Stimulated activated CD4-positive, alpha-beta T cell treated with anti-CD3 and anti-CD28 coated beads, Interleukin-4, amount 100 ng/mL, for 24 hours (primary cell): ENCODE data around the gene KRTAP5-1.

Experiments
- DNase-seq: peaks from one replicate; pipeline ENCODE4 v3.0.0-alpha.2; 2020

Gene KRTAP5-1

GRCh38 chr11:1570896-1571759 lies 14.0 kb downstream of the KRTAP5-1 start:
- no peak for DNase-seq

GRCh38 chr11:1570531-1570895 lies 14.6 kb downstream of the KRTAP5-1 start:
- no peak for DNase-seq

GRCh38 chr11:1570001-1570453 lies 15.1 kb downstream of the KRTAP5-1 start:
- DNase-seq = no peak

GRCh38 chr11:1569251-1569780 lies 15.8 kb downstream of the KRTAP5-1 start:
- no peak for DNase-seq

- DNase-seq = no peak
Observed at GRCh38 chr11:1568441-1568911, 16.6 kb downstream of the KRTAP5-1 start.

GRCh38 chr11:1567721-1568100 lies 17.4 kb downstream of the KRTAP5-1 start:
- no peak for DNase-seq

GRCh38 chr11:1567052-1567720 lies 17.9 kb downstream of the KRTAP5-1 start:
- DNase-seq = no peak

GRCh38 chr11:1566381-1567051 lies 18.6 kb downstream of the KRTAP5-1 start:
- no peak for DNase-seq

- no peak for DNase-seq
Observed at GRCh38 chr11:1565904-1566247, 19.2 kb downstream of the KRTAP5-1 start.

- DNase-seq = no peak
Observed at GRCh38 chr11:1565173-1565903, 19.7 kb downstream of the KRTAP5-1 start.

GRCh38 chr11:1564535-1565172 lies 20.4 kb downstream of the KRTAP5-1 start:
- no peak for DNase-seq

GRCh38 chr11:1563697-1564534 lies 21.2 kb downstream of the KRTAP5-1 start:
- no peak for DNase-seq

- no peak for DNase-seq
Observed at GRCh38 chr11:1563149-1563638, 21.9 kb downstream of the KRTAP5-1 start.

GRCh38 chr11:1562469-1563148 lies 22.5 kb downstream of the KRTAP5-1 start:
- DNase-seq = no peak

- no peak for DNase-seq
Observed at GRCh38 chr11:1561955-1562354, 23.1 kb downstream of the KRTAP5-1 start.

- DNase-seq = no peak
Observed at GRCh38 chr11:1561266-1561665, 23.8 kb downstream of the KRTAP5-1 start.

GRCh38 chr11:1560649-1561251 lies 24.3 kb downstream of the KRTAP5-1 start:
- DNase-seq = no peak

- no peak for DNase-seq
Observed at GRCh38 chr11:1560002-1560648, 25.0 kb downstream of the KRTAP5-1 start.
